OCI-LY1 (cell line): ENCODE data around the gene CWC15.

Experiments
- CTCF ChIP-seq: fragments of 200-600 bp; sonication (generic), shearing (Covaris generic); IDR thresholded peaks from 2 replicates; pipeline ENCODE4 v1.5.1; 2017; ENCODE audit warnings: mild to moderate bottlenecking, antibody characterized with exemption, low read length, moderate library complexity, mixed read lengths
- EZH2 ChIP-seq: fragments of 200-600 bp; sonication (generic), shearing (Covaris generic); IDR thresholded peaks from 2 replicates; pipeline ENCODE4 v1.8.0; 2017; ENCODE audit warnings: borderline replicate concordance, mixed run types, mild to moderate bottlenecking, antibody characterized with exemption, low read length, moderate library complexity, mixed read lengths

GRCh38 chr11:94920311-94920710, 53.0 kb downstream of the CWC15 start:
- TF ChIP-seq CTCF, result no peak
- TF ChIP-seq EZH2, result no peak
